ENCODE results near the gene TMEM121. TPM values are rescaled to one million over a fixed set of nuclear protein-coding genes. Genes with fewer than 3 reads are reported as not detected.

Gene TMEM121
- total and polyA plus RNA-seq, 8 donors: 2.4 to 5.4 (median 3.2) TPM

- H3K27me3 ChIP-seq: no peaks in the 10 kb centered on the region
- H3K27ac ChIP-seq: no peak overlapping the region
- no peak overlapping the region for H3K4me3 ChIP-seq
- no peaks in the 10 kb centered on the region for H3K9me3 ChIP-seq
- DNase-seq (peak in 2 of 4 donors; percentile 30 to 73), ATAC-seq (no peak)
- peaks cover 0 to 28% of the 10 kb centered on the region in 2 donors for H3K36me3 ChIP-seq
- intact Hi-C loops (cut with DNase I): no loop called here
- H3K4me1 ChIP-seq: peaks cover 0 to 13% of the 10 kb centered on the region in 2 donors
- no peak for TF ChIP-seq CTCF (IDR thresholded peaks at IDR 0.05)
Measured at GRCh38 chr14:105495990-105496830, 30.2 kb upstream of the TMEM121 start.

DNA sequence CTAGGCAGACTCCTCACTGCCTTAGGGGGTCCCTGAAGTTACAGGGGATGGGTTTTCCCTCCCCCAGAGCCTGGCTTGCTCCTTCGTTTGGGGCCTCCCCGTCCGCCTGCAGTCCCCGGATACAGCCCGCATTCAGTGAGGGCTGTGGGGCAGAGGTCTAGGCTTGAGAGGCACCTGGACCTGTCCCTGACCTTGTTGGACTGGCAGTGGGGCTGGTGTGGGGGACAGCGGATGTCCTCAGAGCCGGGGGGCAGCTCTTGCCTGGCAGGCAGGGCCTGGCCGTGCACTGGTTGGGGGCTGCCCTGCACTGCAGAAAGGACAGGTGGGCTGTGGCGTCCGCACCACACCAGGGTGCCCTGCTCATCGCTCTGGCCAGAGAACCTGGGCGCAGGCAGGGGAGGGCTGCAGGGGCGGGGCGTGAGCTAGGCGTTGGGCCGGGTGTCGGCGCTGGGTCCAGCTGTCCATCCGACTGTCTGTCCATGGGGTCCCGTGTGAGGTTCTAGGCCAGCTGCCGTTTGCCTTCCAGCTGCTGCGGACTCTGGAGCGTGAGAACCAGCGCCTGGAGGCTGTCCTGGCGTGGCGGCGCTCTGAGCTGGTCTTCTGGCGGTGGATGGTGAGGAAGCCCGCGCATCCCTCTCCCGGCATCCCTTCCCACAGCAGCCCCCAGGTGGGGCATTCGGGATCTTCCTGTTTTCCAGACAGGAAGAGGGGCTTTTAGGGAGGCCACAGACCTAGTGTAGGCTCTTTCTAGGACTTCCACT, 29.4 kb upstream of the TMEM121 start:
- peaks cover 0 to 5% of the 10 kb centered on the region in 2 donors for H3K4me1 ChIP-seq
- H3K36me3 ChIP-seq: peaks cover 0 to 28% of the 10 kb centered on the region in 2 donors
- peak in 2 of 4 donors; percentile 19 to 74 for DNase-seq
- no peaks in the 10 kb centered on the region for H3K27me3 ChIP-seq
- no peak overlapping the region for H3K4me3 ChIP-seq
- H3K9me3 ChIP-seq: no peaks in the 10 kb centered on the region
- no peak overlapping the region for H3K27ac ChIP-seq
- no peak for ATAC-seq
- TF ChIP-seq CTCF (IDR thresholded peaks at IDR 0.05): no peak
- intact Hi-C loops (cut with DNase I): no loop called here

- H3K9me3 ChIP-seq: no peaks in the 10 kb centered on the region
- intact Hi-C loops (cut with DNase I): no loop called here
- ATAC-seq (no peak), DNase-seq (peak in 2 of 4 donors; percentile 30 to 77)
- H3K27ac ChIP-seq: no peak overlapping the region
- no peak overlapping the region for H3K4me3 ChIP-seq
- peaks cover 0 to 28% of the 10 kb centered on the region in 2 donors for H3K36me3 ChIP-seq
- no peak for TF ChIP-seq CTCF (IDR thresholded peaks at IDR 0.05)
- no peaks in the 10 kb centered on the region for H3K4me1 ChIP-seq
- no peaks in the 10 kb centered on the region for H3K27me3 ChIP-seq
Measured at GRCh38 chr14:105497671-105498429, 28.5 kb upstream of the TMEM121 start.

GRCh38 chr14:105498430-105499255, 27.7 kb upstream of the TMEM121 start:
- no peak for ATAC-seq
- H3K9me3 ChIP-seq: no peaks in the 10 kb centered on the region
- DNase-seq: peak in 2 of 4 donors; percentile 20 to 75

More at GRCh38 chr14:105498430-105499255, 27.7 kb upstream of the TMEM121 start:
- Histone ChIP-seq H3K36me3 (peaks cover 0 to 25% of the 10 kb centered on the region in 2 donors), H3K4me1 (no peaks in the 10 kb centered on the region), H3K27me3 (no peaks in the 10 kb centered on the region), H3K4me3 (no peak overlapping the region), H3K27ac (no peak overlapping the region)
- intact Hi-C loops (cut with DNase I): no loop called here
- TF ChIP-seq CTCF (IDR thresholded peaks at IDR 0.05): no peak
